Suprapubic skin (tissue), 4 donors: ENCODE measurements around the gene PTK7.

Experiments used
- EP300 ChIP-seq: sonication (generic); formaldehyde crosslinking; IDR thresholded peaks from one replicate; pipeline ENCODE4 v1.6.1; 2017; ENCODE audit warnings: antibody characterized with exemption
- POLR2A ChIP-seq, 2 donors: fragments of 450-650 bp; IDR thresholded peaks; one replicate each; pipeline ENCODE4 v1.6.1; 2017; ENCODE audit warnings: antibody characterized with exemption in 2 of 2, mild to moderate bottlenecking in 2 of 2, moderate library complexity in 2 of 2
- POLR2AphosphoS5 ChIP-seq, 3 donors: sonication (generic); formaldehyde crosslinking; IDR thresholded peaks; one replicate each; pipeline ENCODE4 v1.6.1; 2017; ENCODE audit warnings: antibody characterized with exemption in 3 of 3
- TF ChIP-seq, protein P1 (sequence below), 2 donors: fragments of 200-600 bp in 1 of 2; fragments of 450-650 bp in 1 of 2; sonication (generic) in 1 of 2; IDR thresholded peaks; one replicate each; pipeline ENCODE4 v1.5.1; 2016 to 2019; ENCODE audit warnings: antibody characterized with exemption in 2 of 2, mild to moderate bottlenecking in 1 of 2, moderate library complexity in 1 of 2

DNA sequence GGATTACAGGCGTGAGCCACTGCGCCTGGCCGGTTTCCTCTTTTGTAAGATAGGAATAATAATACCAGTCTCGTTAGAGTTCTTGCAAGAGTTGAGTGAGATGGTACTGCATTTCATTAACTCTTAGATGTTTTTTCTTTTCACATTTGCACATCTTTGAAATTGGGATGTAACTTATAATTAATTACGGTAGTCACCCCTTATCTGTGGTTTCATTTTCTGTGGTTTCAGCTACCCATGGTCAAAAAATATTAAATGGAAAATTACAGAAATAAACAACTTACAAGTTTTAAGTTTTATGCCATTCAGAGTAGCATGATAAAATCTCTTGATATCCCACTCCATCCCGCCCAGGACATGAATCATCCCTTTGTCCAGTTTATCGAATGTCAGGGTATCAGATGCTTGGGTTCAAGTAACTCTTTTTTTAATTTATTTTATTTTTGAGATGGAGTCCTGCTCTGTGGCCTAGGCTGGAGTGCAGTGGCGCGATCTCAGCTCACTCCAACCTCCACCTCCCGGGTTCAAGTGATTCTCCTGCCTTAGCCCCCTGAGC lies 15.4 kb downstream of the PTK7 start:
- TF ChIP-seq, protein P1, sequence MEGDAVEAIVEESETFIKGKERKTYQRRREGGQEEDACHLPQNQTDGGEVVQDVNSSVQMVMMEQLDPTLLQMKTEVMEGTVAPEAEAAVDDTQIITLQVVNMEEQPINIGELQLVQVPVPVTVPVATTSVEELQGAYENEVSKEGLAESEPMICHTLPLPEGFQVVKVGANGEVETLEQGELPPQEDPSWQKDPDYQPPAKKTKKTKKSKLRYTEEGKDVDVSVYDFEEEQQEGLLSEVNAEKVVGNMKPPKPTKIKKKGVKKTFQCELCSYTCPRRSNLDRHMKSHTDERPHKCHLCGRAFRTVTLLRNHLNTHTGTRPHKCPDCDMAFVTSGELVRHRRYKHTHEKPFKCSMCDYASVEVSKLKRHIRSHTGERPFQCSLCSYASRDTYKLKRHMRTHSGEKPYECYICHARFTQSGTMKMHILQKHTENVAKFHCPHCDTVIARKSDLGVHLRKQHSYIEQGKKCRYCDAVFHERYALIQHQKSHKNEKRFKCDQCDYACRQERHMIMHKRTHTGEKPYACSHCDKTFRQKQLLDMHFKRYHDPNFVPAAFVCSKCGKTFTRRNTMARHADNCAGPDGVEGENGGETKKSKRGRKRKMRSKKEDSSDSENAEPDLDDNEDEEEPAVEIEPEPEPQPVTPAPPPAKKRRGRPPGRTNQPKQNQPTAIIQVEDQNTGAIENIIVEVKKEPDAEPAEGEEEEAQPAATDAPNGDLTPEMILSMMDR (IDR thresholded peaks at IDR 0.05) = no peak
- no peak for TF ChIP-seq POLR2A (IDR thresholded peaks at IDR 0.05)
- no peak for TF ChIP-seq EP300
- TF ChIP-seq POLR2AphosphoS5 (IDR thresholded peaks at IDR 0.05) = no peak
